GM20000 (cell line): ENCODE results near the gene LIMK2.

Source experiments
- DNase-seq: peaks from one replicate; pipeline ENCODE4 v3.0.0; 2012; ENCODE audit warnings: low spot score
- CTCF ChIP-seq: IDR thresholded peaks from 2 replicates; pipeline ENCODE4 v1.5.1; 2012; ENCODE audit warnings: mild to moderate bottlenecking, control low read depth; ENCODE audit errors: extremely low read depth, missing control alignments

LIMK2 gene

DNA sequence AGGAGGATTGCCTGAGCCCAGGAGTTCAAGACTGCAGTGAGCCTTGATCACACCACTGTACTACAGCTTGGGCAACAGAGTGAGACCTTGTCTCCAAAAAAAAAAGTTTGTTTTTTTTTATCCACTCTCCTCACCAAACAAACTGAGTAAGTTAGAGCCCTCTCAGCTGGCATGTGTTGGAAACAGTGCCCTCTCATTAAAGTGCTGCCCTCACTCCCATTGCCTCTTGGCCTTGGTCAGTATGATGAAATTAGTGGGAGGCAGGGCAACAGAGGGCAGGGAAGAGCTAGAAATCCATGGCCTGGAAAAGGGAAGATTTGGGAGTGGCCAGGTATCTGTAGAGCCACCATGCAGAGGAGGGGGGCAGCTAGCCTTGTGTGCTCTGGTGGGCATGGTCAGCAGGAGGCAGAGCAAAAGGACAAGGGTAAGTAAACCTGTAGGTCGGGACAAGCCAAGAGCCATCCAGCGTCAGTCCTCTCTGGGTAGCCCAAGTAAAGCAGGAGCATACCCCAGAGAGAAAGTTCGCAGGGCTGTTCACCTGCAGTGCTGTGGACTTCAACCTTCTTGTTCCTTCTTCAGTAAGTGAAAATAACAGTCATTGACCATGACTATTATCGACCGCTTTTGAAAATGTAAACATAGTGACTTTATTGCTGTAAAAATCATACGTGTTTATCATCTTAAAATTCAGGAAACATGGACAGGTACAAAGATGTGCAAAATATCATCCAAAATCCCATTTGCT lies 52.0 kb downstream of the LIMK2 start:
- TF ChIP-seq CTCF = no peak
- no peak for DNase-seq

GRCh38 chr22:31268281-31268680 lies 56.2 kb downstream of the LIMK2 start:
- DNase-seq = no peak
- TF ChIP-seq CTCF = no peak

- no peak for TF ChIP-seq CTCF
These were observed 57.9 kb downstream of the LIMK2 start for GRCh38 chr22:31269892-31270579.

DNA sequence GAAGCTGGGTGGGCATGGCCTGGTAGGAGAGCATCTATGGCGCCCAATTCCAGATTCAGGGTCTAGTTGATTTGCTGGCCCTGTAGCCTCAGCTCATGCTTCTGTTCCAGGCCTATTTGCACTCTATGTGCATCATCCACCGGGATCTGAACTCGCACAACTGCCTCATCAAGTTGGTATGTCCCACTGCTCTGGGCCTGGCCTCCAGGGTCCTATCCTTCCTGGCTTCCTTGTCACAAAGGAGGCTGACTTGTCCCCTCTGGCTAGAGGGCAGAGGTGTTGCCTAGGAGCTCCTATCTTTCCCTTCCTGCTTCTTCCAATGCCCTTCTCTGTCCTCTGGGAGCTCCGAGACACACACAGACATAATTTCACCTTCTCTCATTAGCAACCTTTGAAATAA lies 58.9 kb downstream of the LIMK2 start:
- no peak for DNase-seq
- no peak for TF ChIP-seq CTCF

More at GRCh38 chr22:31269892-31270579, 57.9 kb downstream of the LIMK2 start:
- DNase-seq = no peak

DNA sequence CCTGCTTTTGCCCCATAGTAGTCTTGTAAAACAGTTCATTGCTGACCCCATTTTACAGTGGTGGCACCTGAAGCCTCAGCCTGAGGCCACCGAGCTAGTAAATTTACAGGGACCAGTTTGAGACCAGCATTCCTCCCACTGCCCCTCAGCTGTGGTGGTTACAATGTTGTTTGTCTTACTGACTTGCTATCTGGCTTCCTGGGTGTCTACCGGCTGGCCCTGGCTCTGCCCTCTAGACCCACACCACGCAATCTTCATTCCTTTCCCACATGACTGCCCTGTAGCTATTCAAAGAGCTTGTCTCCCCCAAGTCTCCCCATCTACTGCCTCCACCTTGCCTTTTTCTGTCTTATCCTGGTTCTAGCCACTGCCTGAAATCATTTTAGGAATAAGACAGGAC lies 59.4 kb downstream of the LIMK2 start:
- no peak for DNase-seq
- TF ChIP-seq CTCF = no peak

DNA sequence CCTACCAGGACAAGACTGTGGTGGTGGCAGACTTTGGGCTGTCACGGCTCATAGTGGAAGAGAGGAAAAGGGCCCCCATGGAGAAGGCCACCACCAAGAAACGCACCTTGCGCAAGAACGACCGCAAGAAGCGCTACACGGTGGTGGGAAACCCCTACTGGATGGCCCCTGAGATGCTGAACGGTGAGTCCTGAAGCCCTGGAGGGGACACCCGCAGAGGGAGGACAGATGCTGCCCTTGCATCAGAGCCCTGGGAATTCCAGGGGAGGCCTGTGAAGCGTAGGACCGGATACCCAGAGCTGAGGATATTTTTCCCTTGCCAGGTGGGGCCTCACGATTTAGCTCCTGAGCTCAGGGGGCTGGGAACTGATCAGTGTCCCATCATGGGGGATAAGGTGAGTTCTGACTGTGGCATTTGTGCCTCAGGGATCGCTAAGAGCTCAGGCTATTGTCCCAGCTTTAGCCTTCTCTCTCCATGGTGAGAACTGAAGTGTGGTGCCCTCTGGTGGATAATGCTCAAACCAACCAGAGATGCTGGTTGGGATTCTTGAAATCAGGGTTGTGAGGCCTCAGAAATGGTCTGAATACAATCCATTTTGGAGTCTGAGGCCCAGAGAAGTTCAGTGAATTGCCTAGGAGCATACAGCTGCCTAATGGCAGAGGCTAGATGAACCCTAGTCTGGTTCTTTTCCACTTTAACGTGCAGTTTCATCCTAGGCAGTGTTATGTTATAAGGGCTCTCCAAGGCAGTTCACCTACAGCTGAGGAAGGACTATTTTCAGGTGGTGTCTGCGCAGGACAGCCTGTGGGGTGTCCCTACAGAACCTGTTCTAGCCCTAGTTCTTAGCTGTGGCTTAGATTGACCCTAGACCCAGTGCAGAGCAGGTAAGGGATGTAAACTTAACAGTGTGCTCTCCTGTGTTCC lies 60.7 kb downstream of the LIMK2 start:
- TF ChIP-seq CTCF = peak; percentile 31
- DNase-seq = peak; percentile 79

- TF ChIP-seq CTCF = no peak
- no peak for DNase-seq
These were observed 61.9 kb downstream of the LIMK2 start for GRCh38 chr22:31274017-31274416.
